Endometrial microvascular endothelial cells (primary cell): ENCODE data around the gene DUSP19. TPM values are rescaled to one million over a fixed set of nuclear protein-coding genes. Genes with fewer than 3 reads are reported as not detected.

Source experiments
- in situ Hi-C: cut with HindIII; loops from 2 replicates; pipeline ENCODE4 v1.10.0; 2017; ENCODE audit warnings: low sequenced_read_pairs, low pct_unique_long_range_greater_than_20kb; ENCODE audit errors: inconsistent ontology term
- total RNA-seq: library from RNA; depleted of rRNA; stranded (reverse); fragments of >200 nt; gene quantifications from one replicate; pipeline ENCODE4 v1.2.3, GENCODE V29; 2015; ENCODE audit errors: inconsistent ontology term

The DUSP19 gene
- total RNA-seq, 1 donor from 2014 or later: 1.4 TPM

DNA sequence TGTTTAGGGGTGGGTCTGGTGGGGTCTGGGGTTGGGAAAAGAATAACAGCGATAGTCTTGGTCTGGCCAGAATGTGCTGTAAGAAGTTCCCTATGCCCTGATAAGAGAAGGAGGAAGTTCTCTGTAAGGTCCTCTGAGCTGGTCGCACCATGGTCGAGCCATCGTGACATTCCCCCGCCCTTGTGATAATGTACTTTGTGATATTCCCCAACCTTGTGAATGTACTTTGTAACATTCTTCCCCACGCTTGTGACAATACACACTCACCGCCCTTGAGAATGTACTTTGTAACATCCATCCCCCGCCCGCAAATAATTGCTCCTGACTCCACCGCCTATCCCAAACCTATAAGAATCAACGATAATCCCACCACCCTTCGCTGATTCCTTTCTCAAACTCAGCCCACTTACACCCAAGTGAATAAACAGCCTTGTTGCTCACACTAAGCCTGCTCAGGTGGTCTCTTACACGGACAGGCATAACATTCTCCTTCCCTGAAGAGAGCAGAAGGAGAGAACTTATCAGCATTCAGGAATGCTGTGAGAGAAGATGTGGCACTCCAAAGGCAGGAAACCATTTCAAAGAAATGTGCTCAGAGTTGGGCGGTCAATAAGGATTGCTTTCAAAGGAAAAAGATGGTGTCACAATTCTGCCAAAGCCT, 17.8 kb upstream of the DUSP19 start:
- in situ Hi-C loops: no loop called here

DNA sequence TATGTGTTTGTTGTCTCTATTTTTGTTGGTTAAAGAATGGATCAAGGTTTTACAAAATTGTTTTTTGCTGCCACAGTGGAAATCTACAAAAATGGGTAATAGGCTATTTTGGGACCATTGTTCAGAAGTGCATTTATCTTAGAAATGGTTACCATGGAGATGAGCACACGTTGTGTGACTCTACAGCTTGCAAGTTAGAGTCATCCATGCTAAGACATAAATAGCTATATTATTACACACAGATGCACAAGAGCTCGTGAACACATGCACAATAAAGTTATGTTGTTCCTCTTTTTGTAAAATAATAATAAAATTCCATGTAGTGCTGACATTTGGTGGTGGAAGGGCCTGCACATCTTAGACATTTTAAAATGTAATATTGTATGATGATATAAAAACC, 15.5 kb upstream of the DUSP19 start:
- in situ Hi-C loops: no loop called here

DNA sequence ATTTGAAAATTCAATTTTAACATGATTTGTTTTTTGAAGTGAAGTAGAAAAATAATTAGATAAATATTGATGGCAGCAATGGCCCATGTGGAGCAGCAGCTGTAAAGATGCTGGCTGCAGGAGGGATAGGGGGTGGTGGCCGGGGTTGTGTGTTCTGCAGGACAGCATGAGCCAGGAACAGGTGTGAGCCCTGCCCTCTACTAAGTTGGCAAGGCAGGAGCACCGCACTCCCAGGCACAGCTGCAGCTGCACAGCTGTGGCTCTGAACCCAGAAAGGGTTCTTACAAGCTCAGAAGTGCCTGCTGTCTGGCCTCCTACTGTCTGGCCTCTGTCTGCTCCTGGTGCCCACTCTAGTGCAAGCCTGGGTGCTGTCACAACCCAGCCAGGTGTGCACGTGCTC, 10.0 kb upstream of the DUSP19 start:
- in situ Hi-C loops: no loop called here

DNA sequence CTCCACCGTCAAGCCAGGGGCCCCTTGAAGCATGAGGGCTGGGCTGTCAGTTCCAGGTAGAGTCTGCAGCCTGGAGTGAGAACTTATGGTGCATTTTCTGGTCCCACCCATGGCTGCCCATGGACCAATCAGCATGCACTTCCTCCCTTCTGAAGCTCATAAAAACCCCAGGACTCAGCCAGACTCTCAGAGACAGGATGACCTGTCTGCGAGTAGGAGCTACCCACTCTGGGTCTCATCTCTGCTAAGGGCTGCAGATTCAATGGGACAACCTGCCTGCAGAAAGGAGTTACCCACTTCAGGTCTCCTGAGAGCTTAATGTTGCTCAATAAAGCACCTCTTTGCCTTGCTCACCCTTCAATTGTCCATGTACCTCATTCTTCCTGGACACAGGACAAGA, 9.4 kb upstream of the DUSP19 start:
- in situ Hi-C loops: no loop called here

DNA sequence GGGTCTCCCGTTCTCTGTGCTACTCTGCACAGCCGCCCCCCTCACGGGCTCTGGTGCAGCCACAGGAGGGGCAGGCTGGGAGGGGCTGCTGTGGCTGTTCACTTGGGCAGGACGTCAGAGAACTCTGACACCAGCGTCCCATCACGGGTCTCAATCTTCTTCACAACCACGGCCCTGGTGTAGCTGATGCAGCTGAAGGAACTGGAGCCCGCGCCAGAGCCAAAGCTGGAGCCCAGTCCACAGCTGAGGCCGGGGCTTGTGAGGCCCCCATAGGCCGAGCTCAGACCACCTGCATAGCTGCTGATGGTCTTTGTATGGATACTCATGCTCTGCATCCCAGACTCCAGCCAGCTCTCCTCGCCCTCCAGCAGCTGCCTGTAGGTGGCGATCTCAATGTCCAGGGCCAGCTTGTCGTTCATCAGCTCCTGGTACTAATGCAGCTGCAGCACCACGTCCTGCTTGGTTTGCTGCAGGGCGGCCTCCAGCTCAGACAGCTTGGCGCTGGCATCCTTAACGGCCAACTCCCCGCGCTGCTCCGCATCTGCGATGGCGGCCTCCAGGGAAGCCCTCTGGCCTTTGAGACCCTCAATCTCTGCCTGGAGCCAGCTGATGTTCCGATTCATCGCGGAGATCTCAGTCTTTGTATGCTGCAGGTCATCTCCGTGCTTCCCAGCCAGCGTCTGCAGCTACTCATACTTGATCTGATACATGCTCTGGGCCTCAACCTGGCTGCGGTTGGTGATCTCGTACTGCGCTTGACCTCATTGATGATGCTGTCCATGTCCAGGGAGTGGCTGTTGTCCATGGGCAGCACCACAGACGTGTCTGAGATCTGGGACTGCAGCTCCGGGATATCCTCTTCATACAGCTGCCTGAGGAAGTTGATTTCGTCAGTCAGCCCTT, 7.4 kb upstream of the DUSP19 start:
- in situ Hi-C loops: no loop called here

DNA sequence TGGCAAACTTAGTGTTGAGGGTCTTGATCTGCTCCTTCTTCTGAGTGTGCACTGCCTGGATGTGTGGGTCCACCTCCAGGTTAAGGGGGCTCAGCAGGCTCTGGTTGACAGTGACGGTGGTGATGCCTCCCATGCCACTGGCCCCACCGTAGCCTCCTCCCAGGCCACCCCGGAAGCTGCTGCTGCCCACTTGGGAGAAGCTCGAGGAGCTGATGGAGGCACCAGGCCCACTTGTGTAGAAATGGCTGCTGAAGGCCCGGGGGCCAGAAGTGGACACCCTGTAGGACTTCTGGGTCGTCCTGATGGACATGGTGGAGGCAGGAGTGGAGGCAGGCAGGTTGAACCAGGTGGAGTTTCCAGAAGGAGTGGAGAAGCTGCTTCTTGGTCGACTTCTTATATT, 6.4 kb upstream of the DUSP19 start:
- in situ Hi-C loops: no loop called here

DNA sequence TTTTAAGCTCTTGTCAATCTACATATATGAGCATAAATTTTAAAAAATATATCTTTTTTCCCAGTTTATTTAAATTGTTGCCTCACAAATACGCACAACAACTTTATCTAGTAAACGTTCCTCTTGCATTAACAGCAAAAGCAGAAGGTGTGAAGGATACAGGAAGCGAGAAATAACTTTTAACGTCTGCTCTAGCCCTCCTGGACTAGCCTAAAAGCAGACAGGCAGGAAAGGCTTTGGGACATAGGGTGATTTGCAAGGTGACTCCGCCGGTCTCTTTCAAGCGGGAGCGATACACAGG, 434 bp upstream of the DUSP19 start:
- in situ Hi-C loops: no loop called here

DNA sequence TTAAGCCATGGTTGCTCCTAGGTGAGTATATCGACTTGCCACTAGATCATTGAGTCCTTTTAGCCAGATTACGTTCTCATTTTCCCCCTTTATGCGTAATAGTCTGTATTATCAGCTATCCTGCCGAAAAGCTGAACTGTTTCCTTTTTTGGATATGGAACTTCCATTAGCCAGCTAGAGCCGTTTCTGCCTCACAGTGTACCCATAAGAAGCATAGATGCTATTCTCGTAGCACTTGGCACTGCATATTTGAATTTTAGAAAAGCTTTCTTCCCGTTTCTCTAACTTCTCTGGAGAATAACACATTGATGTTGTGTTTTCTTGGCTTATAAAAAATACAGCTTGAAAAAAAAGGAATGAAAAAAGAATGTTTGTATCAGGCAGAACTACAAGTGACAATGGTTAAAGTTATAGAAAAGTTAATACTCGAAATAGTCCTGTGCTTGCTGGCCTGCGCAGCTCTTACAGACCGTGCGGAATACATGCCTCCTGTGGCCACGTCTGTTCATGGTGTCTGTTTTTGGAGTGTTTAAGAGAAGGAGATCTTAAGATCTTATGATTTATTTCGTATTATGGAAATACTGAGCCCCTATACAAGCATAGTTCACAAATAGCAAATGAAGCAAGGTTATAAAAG, 710 bp downstream of the DUSP19 start:
- in situ Hi-C loops: no loop called here

DNA sequence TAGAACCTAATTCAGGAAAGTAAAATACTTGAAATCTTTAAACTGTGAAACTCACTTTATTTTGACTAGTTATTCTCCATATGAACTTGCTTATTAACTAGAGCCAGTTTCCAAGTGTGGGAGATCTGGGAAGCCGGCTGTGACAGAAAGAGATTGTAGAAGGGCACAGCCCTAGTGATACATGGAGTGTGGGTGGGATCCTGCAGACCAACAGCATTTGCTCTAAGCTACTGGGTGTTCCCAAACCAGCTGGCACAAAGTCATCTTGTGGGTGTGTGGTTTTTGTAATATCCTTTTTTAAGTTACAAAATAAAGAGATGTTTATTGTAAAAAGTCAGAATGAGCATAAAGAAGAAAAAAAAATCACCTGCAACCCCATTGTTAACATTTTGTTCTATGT, 3.4 kb downstream of the DUSP19 start:
- in situ Hi-C loops: no loop called here

DNA sequence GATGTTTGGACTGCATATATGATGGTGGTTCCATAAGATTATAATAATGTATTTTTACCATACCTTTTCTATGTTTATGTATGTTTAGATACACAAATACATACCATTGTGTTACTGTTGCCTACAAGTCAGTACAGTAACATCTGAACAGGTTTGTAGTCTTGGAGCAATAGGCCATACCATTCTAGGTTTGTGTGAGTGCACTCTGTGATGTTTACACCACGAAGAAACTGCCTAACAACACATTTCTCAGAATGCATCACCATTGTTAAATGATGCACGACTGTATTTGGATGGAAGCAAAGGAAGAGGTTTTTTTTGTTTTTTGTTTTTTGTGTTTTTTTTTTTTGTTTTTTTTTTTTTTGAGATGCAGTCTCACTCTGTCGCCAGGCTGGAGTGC, 9.5 kb downstream of the DUSP19 start:
- in situ Hi-C loops: no loop called here

DNA sequence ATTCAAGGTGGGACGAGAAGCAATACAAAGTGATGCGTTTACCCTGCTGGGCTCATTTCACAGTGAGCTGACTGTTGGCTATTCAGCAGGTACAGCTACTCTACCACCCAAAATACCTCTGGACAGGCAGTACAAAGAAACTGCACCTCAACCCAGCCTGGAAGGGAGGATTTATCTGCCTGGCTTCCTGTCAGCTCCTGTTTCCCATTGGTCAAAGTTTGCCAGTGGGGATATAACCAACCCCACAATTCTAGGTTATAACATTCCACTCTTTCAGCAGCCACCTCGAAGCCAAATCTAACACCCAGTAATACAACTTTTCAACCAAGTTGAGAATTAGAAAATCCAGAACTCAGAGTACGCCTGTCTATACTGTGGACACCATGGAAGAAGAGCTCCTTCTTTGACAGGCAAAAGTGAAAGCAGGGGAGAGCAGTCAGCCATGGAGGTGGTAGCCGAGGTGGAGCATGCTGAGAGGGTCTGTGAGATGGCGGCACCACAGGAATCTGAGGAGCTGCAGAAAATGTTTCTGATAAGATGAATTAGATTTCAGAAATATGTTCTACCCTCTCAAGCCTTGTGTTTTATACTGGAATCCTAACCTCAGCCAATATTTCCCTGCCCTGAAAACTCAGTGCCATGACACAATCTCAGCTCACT, 10.8 kb downstream of the DUSP19 start:
- in situ Hi-C loops: no loop called here

DNA sequence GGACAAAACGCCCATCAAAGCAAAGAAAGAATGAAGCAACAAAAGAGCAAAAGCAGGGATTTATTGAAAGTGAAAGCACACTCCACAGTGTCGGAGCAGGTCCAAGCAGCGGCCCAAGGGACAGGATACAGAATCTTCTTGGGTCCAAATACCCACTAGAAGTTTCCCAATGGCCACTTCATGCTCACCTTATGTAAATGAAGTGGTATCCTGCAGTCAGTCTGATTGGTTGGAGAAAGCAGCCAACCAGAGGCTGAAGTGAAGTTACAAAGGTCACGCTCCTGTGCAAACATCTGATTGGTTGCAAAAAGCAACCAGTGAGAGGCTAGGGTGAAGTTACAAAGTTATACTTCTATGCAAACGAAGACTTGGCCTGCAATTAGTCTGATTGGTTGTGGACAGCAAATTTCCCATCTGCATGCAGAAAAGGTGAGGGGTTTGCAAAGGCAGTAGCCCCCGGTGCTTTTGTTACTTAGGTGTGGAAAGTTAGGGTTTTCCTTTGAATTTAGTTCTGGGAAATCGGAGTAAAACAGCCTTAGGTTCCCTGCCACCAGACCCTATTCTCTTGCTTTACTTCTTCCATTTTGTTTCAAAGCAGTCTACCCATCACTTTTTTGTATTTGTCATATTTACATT, 12.9 kb downstream of the DUSP19 start:
- in situ Hi-C loops: no loop called here

DNA sequence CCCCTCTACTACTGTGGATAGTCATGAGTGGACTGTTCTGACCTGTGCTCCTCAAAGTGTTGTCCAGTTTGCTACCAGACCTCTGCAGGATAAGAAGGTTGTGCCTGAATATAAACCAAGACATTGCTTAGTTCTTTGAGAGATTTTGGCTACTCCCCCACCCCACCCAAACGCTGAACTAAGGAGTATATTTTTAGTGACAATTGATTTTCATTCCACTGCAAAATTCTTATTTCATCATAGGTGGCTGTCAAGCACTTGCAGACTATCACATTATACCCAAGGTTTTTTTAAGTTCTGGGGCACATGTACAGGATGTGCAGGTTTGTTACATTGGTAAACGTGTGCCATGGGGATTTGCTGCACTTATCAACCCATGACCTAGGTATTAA, 13.4 kb downstream of the DUSP19 start:
- in situ Hi-C loops: no loop called here

DNA sequence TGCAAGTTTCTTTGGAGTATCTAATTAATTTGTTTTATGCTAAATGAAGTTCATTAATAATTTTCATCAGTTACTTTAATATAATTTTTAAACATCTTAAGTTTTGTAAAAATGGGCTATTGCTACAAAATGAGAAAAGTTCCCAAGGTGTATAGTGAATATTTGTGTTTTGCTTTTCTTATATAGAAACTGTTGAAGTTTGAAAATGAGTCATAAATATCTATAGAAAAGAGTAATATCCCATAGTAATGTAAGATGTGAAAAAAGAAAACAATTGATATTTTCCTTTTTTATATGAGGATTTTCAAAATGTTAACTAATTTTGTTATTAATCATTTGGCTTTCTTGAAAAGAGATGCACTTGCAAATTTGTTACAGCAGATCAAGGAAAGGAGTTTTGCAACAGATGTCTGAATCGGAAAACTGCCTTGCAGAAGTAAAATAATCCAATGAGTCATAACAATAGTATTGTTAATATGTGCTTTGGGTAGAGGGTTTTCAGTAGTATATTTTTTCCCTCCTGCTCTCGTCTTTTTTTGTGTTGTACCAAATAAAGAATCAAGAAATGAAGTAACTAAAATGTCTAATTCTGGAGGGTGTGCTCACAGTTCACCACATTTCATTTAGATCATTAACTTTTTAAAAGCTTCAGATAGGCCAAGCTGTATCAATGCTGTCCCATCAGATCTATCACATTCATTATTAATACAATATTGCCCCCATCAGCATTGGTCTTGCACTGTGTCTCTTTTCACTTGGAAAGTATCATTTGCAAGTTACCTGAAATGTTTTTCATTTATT, 15.5 kb downstream of the DUSP19 start:
- in situ Hi-C loops: no loop called here

DNA sequence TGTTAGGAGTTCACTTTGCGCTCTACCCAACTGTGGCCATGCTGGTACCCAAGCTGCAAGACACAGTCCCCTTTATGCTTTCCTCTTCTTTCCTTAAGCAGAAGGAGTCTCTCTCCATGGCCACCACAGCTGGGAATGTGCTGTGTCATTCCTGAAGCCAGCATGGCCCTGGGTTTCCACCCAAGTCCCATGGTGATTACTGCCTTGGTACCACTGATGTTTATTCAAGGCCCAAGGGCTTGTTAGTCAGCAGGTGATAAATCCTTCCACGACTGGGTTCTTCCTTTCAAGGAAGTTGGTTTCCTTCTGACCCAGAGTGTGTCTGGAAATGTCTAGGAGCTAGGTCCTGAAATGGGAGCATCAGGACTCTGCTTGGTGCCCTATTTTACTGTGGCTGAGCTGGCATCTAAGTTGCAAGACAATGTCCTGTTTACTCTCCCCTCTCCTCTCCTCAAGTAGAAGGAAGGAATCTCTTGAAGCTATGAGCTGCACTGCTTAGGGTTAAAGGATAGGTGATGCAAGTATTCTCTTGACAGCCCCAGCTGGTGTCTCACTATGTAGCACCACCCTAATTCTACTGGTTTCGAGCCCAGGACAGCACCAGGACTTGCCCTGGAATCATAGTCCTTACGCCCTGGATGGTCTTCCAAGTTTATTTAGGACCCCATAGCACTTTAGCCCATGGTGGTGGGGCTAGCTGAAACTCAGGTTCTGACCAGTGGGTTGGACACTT, 27.0 kb downstream of the DUSP19 start:
- in situ Hi-C loops: no loop called here

DNA sequence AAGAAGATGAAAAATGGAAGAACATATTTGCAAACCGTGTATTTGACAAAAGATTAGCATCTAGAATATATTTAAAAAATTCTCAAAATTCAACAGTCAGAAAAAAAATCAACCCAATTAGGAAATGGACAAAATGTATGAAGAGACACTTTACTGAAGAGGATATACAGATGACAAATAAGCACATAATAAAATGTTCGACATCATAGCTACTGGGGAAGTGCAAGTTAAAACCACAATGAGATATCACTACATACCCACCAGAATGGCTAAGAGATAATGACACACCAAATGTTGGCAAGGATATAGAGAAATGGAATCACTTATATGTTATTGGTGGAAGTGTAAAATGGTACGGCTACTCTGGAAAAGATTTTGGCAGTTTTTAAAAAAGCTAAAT, 34.0 kb downstream of the DUSP19 start:
- in situ Hi-C loops: no loop called here

DNA sequence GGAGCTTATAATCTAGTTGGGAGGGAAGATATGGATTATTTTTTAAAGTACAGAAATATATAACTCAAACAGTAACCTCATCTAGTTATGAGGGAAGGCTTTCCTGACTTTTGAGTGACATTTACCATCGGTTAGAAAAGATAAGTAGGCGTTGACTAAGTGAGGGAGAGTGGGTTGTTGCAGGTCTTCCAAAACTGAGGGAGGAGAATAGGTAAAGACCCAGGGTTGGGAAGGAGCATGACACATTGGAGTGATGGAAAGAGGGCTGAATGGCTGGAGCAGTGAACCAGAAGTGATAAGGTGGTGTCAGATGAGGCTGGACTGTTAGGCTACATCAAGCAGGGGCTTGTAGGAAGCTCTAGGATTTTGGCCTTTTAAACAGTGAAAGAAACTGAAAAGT, 35.1 kb downstream of the DUSP19 start:
- in situ Hi-C loops: no loop called here

DNA sequence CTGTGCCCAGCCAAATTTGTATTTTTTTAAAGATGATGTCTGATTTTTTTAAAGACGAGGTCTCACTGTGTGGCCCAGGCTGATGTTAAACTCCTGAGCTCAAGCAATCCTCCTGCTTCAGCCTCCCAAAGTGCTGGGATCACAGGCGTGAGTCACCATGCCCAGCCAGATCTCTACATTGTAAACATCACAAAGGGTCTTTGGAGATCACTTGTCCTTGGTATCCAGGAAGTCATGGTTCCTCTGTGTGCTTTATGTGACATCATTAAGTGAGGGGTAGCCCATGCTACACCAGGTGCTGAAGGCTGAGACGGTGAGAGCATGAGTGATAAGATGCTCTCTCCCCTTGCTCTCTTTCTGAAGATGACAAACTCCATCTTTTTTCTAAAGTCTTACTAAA, 38.7 kb downstream of the DUSP19 start:
- in situ Hi-C loops: no loop called here
